ENCODE data around the gene ZC3H4. TPM values are rescaled to one million over a fixed set of nuclear protein-coding genes. Genes with fewer than 3 reads are reported as not detected.
"Not testable (repeated sequence)": the region's sequence is repeated elsewhere in the genome, so short reads cannot be mapped to it uniquely, and the experiment has no call there.

ZC3H4 gene
- total and polyA plus RNA-seq, 4 donors, result 12.2 to 51.6 (median 16.2) TPM

- ATAC-seq (ENCODE audit: insufficient read depth, low FRiP score) (no peak), DNase-seq (no peak)
- Histone ChIP-seq H3K27ac (ENCODE audit: low read depth in 1 of 2, low read length in 1 of 2) (no peak overlapping the region), H3K36me3 (ENCODE audit: control insufficient read depth in 4 of 4, insufficient read depth in 4 of 4, low read length in 4 of 4) (peaks cover 0 to 1% (median 0%) of the 10 kb centered on the region in 4 donors), H3K9ac (ENCODE audit: insufficient read depth in 1 of 2, low read length in 2 of 2) (no peak overlapping the region), H3K4me3 (no peak overlapping the region), H3K4me1 (ENCODE audit: control insufficient read depth in 5 of 5, insufficient read depth in 5 of 5, low read length in 5 of 5) (no peaks in the 10 kb centered on the region), H3K9me3 (ENCODE audit: control insufficient read depth in 4 of 4, insufficient read depth in 3 of 4, low read length in 3 of 4) (no peaks in the 10 kb centered on the region), H3K27me3 (ENCODE audit: control insufficient read depth in 3 of 3, insufficient read depth in 3 of 3, low read length in 2 of 3) (no peaks in the 10 kb centered on the region)
- TF ChIP-seq CTCF (IDR thresholded peaks at IDR 0.05; ENCODE audit: control extremely low read depth, extremely low read depth), result no peak
- WGBS, 2 donors, result 69 to 83% methylated on average over 11 of the region's 11 CpGs
Observed at GRCh38 chr19:47058621-47059022, 55.0 kb downstream of the ZC3H4 start.

DNA sequence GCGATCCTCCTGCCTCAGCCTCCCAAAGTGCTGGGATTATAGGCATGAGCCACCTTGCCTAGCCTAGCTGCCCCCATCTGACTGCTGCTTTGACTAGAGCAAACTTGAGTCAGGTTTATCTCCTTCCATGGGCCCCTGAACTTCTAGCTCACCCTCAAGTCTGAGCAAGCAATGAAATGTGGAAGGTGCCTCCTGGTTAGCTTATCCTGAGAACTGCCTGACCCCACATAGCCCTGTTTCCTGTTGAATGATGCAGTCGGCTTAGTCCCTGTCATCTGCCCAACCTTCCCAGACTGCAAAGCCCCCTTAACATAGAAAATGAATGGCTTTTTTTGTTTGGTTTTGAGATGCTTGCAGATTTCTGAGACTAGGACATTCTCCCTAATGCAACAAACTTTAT, 56.2 kb downstream of the ZC3H4 start:
- Histone ChIP-seq H3K27ac (ENCODE audit: low read depth in 1 of 2, low read length in 1 of 2) (no peak overlapping the region), H3K4me3 (no peak overlapping the region), H3K4me1 (ENCODE audit: control insufficient read depth in 5 of 5, insufficient read depth in 5 of 5, low read length in 5 of 5) (no peaks in the 10 kb centered on the region), H3K36me3 (ENCODE audit: control insufficient read depth in 4 of 4, insufficient read depth in 4 of 4, low read length in 4 of 4) (no peaks in the 10 kb centered on the region), H3K9ac (ENCODE audit: insufficient read depth in 1 of 2, low read length in 2 of 2) (no peak overlapping the region), H3K27me3 (ENCODE audit: control insufficient read depth in 3 of 3, insufficient read depth in 3 of 3, low read length in 2 of 3) (no peaks in the 10 kb centered on the region), H3K9me3 (ENCODE audit: control insufficient read depth in 4 of 4, insufficient read depth in 3 of 4, low read length in 3 of 4) (no peaks in the 10 kb centered on the region)
- 68 to 72% methylated on average over 2 of the region's 2 CpGs for WGBS, 2 donors
- ATAC-seq (ENCODE audit: insufficient read depth, low FRiP score) (no peak), DNase-seq (no peak)
- no peak for TF ChIP-seq CTCF (IDR thresholded peaks at IDR 0.05; ENCODE audit: control extremely low read depth, extremely low read depth)

DNA sequence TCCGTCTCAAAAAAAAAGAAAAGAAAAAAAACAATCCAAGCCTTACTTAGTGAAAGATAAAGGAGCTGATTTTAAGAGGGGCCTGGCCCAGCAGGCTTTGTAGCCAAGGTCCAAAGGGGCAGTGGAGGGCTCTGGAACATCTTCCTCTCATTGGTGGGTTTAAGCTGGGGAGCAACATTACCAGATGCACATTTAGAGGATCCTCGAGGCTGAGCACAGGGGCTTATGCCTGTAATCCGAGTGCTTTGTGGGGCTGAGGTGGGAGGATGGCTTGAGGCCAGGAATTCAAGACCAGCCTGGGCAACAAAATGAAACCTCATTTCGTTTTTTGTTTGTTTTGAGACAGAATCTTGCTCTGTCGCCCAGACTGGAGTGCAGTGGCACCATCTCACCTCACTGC, 57.2 kb downstream of the ZC3H4 start:
- no peak overlapping the region for H3K4me3 ChIP-seq
- 63 to 82% methylated on average over 5 of the region's 5 CpGs for WGBS, 2 donors
- no peak overlapping the region for H3K27ac ChIP-seq (ENCODE audit: low read depth in 1 of 2, low read length in 1 of 2)
- no peak overlapping the region for H3K9ac ChIP-seq (ENCODE audit: insufficient read depth in 1 of 2, low read length in 2 of 2)
- no peak for TF ChIP-seq CTCF (IDR thresholded peaks at IDR 0.05; ENCODE audit: control extremely low read depth, extremely low read depth)
- DNase-seq, result no peak
- ATAC-seq (ENCODE audit: insufficient read depth, low FRiP score), result no peak
- no peaks in the 10 kb centered on the region for H3K9me3 ChIP-seq (ENCODE audit: control insufficient read depth in 4 of 4, insufficient read depth in 3 of 4, low read length in 3 of 4)
- H3K36me3 ChIP-seq (ENCODE audit: control insufficient read depth in 4 of 4, insufficient read depth in 4 of 4, low read length in 4 of 4), result no peaks in the 10 kb centered on the region
- no peaks in the 10 kb centered on the region for H3K27me3 ChIP-seq (ENCODE audit: control insufficient read depth in 3 of 3, insufficient read depth in 3 of 3, low read length in 2 of 3)
- no peaks in the 10 kb centered on the region for H3K4me1 ChIP-seq (ENCODE audit: control insufficient read depth in 5 of 5, insufficient read depth in 5 of 5, low read length in 5 of 5)

DNA sequence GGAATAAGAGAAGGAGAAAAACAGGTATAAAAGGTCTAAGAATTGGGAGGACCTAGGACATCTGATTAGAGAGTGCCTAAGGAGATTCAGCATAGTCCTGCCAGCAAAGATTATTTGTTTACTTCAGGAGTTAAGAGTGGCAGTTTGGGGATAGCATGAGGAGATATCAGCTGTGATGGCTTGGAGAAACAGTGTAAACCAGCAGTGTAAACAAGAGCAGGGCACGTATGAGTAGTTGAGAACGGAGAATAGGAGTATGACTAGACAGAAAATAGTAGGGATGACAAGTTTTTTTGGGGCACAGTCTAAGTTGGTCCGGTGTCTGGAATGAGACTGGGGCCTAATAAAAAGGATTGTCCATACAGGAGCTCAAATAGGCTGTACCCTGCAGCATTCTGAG, 63.0 kb downstream of the ZC3H4 start:
- not testable (repeated sequence) for ATAC-seq (ENCODE audit: insufficient read depth, low FRiP score); H3K4me1 ChIP-seq (ENCODE audit: control insufficient read depth in 5 of 5, insufficient read depth in 5 of 5, low read length in 5 of 5); H3K27ac ChIP-seq (ENCODE audit: low read depth in 1 of 2, low read length in 1 of 2); H3K9ac ChIP-seq (ENCODE audit: insufficient read depth in 1 of 2, low read length in 2 of 2); H3K36me3 ChIP-seq (ENCODE audit: control insufficient read depth in 4 of 4, insufficient read depth in 4 of 4, low read length in 4 of 4); H3K9me3 ChIP-seq (ENCODE audit: control insufficient read depth in 4 of 4, insufficient read depth in 3 of 4, low read length in 3 of 4); H3K27me3 ChIP-seq (ENCODE audit: control insufficient read depth in 3 of 3, insufficient read depth in 3 of 3, low read length in 2 of 3); DNase-seq; H3K4me3 ChIP-seq
- 75 to 89% methylated on average over 3 of the region's 3 CpGs for WGBS, 2 donors

Data from lung (tissue), 12 donors.